Fibroblast of skin of abdomen (primary cell): Measurements from ENCODE around the gene PDGFRB.
"Not testable (repeated sequence)": the region's sequence is repeated elsewhere in the genome, so short reads cannot be mapped to it uniquely, and the experiment has no call there.

ENCODE experiments used
- DNase-seq: peaks from one replicate; pipeline ENCODE4 v3.0.0-alpha.2; 2013

PDGFRB gene

DNA sequence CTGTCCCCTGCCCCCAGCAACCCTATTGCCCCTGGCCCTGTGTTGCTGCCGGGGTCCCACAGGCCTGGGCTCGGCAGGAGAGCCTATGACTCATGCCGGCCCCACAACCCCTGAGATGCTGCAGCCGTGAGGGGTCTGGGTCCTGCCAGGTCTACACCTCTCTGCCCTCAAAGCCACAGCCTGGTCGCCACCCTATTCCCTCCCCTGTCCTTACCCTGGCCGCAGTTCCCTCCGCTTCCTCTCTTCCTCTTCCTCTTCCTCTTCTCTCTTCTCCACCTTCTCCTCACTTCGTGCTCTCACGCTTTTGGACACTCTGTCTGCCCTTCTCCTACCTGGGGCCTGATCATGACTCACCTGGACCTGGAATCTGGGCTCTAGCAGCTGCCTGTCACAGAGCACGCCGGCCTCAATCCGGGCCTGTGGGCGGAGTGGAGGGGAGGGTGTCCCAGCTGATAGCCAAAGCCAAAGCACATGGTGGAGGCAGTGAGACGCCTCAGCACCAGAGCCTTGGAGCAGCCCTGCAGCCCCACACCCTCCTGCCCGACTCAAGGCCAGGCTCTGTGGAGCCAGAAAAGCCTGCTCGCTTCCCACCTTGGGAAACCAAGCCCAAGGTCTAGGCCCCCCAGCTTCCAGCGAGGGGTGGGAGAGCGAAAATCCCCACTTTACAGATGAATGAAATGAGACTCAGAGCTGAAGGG is 42.4 kb downstream of the PDGFRB start:
- DNase-seq = peak; percentile 35

DNA sequence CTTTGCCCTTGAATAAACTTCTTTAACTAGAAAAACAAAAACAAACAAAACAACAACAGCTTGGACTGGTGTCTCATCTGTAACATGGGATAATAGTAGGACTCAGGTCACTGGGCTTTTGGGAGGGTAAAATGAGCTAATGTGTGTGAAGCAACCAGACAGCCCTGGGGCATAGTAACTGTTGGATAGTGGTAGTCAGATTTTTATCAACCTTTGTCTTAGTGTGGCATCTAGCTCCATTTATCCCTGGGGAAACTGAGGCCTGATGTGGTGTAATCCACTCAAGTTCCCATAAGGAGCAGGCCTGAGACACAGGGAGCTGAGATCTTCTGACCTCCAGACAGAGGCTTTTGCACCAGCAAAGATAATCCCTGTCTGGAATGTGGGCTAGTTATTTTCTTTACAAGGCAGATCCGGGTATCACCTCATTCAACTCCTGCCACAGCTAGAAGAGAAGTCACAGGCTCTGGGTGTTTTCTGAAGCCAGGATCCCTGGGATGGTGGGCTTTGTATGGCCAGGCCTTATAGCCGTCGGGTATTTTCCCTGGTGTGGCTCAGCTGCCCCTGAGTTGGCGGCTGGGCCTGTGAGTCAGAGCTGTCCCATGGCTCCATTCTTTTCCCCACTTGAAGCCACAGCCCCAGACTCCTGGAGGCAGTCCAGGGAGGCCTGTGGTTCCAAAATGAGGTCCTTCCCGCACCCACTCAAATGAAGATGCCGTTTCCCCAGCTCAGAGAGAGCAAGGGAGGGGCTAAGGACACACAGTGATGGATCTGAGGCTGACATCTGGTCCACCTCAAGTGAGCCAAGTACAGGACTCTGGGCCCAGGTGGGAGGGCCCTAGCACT is 43.2 kb downstream of the PDGFRB start:
- peak; percentile 89 for DNase-seq

DNA sequence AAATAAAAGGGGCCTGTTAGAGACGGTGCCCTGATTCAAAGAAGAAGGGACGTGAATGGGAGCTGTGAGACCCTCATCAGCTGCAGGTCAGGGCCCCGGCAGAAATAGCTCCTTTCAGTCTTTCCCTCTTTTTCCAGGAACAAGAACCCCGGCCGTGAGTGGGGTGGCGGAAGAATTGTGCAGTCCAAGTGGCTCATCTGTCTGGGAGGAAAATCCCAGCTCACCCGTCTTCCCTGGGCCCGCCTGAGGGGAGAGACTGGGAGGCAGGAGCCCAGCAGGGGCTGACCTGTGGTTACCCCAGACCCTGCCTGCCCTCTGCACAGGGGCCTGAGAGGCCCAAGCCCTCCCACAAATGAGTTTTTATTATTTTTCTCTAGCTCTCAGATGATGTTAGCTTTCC is 44.5 kb downstream of the PDGFRB start:
- no peak for DNase-seq

DNA sequence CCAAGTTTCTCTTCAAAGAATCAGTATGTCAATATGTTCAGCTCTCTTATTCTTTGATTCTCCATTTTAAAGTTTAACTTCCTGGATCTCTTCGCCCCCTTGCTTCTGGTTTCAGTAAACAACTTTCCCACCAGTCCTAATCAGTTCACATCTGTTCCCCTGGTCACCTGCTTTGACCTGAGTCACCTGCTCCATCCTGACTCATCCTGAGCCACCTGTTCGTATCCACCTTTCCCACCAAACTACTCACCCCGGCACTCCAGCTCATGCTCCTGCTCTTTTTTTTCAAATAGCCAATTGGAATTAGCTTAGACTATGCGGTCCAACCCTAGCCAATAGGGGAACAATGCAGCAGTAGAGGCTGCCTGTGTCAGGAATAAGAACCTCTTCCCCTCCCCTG is 45.7 kb downstream of the PDGFRB start:
- DNase-seq = no peak

DNA sequence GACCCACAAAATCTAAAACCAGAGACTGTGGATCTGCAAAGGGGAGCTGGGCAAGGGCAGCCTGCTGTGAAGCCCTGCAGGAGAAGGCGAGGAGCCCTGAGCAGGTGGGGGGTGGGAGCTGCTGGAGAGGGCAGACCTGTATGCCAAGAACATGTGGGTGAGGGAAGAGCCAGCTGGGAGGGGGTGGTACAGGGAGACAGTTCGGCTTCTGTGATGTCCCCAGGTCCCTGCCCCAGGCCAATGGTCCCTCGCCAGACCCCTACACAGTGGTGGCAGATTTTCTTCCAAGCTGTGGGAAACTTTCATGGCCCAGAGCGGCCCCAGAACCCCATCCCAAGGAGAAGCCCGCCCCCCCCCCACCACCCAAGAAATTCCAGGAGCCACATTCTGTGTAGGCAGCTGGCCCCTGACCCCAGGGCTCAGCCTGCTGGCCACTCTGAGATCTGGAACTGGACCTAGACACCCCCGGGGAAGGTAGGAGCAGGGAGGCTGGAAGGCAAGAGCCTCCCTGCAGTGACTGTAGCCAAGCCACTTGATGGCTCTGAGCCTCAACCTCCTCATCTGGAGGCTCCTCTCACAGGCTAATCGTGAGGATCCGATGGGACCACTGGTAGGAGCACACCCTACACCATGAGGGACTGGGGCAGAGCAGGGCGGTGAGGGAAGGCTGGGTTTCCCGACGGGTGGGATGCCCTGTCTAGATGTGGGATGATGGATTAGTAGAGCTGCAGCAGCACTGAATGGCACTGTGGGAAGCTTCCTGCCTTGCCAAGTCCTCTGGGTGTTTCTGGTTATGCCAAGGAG is 46.7 kb downstream of the PDGFRB start:
- no peak for DNase-seq

DNA sequence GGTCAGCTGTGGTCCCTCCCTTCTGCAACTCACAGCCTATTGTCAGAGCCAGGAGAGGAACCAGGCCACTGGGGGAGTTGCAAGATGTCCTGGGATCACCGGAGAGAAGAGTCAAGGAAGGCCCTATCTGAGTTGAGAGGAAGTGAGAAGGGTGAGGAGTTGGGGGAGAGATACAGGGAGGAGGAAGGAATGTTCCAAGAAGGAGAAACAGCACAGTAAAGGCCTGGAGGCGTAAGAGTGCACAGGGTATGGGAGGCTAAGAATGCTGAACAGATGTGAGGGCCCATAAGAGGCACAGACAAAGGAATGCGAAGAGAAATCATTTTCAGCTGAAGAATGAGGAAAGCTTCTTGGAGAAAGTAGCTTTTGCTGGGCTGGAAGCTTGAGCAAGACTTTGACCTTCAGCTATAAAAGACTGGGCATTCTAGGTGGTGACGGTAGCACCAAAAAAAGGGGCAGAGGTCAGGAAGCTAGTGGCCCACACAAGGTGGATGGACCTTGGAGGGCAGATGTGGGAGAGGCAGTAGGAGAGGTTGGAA is 47.7 kb downstream of the PDGFRB start:
- peak; percentile 75 for DNase-seq

DNA sequence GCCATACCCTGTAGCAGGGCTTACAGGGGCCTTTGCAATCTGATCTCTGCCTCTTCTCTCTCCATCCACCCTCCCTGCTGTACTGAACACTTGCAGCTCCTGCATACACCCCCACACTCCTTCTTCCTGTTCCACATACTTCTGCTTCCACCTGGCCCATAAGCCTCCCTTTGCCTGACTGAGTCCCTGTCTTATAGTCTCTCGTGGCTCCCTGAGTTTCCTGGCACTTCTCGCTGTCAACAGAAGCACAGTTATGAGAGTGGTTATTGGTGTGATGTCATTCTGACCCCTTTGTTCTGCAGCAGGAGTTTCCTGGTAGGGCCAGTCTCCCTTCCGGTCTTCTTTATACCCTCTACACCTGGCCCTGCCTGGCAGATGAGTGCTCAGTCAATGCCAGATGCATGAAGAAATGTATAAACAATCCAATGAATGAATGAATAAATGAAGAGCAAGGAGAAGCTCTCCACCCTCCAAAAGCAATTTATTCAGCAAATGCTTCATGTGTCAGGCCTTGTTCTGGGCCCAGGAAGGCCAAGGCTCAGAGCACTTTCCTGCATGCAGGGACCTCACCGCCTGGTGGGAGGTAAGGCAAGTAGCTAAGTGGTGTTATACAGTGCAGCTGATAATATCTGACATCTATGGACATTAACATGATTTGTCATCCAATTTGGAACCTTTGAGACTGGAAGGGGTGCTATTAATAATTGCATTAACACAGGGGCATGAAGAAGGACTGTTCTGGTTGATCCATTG is 48.8 kb downstream of the PDGFRB start:
- DNase-seq = no peak

DNA sequence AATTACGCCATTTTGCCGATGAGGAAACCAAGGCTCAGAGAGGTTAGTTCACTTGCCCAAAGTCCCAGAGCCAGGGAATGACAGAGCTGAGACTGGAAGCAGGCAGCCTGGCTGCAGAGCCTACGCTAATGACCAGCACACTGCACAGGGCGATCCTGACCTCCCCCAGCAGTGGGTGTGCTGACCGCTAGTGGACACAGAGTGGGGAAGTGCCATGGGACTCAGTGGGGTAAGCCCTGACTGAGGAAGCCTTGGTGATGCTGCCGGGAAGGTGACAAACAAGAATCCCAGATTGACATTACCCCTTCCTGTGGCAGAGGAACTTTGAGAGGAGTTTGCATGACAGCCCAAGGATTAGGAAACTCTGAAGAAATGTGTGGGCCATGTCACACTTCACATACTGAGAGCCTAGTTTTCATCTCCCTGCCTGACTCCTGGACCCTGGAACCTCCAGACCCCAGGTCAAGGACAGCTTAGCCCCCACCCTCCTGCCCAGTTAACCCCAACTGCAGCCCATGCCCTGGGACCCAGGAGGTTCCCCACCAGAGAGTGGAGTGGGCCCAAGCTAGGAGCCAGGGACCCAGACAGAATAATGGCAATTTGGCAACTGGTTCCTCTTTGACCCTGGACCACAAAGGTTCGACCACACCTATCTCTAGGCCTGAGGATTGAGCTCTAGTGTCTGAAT is 49.6 kb downstream of the PDGFRB start:
- no peak for DNase-seq

DNA sequence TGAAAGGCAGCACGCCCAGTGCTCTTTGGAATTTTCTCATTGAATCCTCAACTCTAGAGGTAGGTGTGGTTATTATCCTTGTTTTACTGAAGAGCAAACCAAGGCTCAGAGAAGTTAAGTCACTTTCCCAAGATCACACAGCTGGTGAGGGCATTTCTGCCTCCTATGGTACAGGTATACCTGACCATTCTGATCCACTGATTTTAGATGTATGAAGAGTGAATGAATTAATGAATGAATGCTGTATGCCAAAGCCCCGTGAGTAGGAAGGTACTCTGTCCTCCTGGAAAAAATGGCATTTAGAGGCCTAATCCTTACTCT is 51.1 kb downstream of the PDGFRB start:
- DNase-seq = no peak

DNA sequence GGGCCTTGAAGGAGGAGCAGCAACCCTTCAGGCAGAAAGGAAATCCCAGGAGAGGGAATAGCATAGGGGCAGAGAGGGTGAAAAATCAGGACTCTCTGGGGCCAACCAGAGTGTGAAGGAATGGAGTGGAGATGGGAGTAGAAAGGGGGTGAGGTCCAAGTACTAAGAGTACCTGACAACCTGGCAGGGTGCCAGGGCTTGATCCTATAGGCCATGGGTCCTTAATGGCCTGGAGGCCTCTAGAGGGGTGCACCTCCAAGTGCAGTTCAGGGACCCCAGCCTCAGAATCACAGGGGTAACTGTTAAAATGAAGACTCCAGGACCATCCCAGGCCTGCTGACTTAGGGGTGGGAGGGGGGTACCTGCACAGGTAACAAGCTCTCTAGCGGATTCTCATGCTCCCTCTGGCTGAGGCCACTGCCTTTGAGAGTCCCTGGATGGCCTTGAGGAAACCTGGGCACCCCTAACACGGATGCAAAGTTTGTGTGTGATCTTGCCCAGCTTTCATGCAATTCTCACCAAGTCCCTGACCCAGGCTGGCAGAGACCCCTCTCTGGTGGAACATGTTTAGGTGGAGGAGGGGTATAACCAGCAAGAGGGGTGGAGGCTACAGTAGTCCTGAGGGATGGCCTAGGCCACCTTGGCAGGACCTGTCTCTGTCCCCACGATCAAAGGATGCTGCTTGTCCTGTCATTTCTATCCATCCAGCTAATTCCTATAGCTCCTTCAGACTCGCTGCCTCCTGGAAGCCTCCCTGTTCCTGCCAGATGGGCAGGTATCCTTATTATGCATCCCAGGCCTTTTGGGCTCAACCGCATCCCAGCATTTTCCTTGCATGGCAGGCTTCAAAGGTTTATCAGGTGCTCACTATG is 51.7 kb downstream of the PDGFRB start:
- no peak for DNase-seq

DNA sequence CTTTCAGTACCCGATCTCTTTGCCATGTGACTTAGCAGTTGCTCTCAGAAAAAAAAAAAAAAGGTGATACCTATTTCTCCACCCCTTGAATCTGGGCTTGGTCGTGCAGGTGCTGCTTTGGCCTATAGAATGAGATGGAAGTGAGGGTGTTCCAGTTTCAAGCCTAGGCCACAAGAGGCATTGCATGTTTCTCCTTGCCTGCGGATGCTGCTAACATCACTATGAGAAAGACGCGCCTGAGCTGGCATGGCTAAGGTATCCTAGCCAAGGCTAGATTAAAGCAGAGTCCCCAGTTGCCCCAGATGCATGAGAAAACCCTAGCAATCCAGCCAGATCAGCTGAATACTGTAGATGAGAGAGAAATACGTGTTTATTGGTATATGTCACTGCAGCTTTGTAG is 54.6 kb downstream of the PDGFRB start:
- no peak for DNase-seq

DNA sequence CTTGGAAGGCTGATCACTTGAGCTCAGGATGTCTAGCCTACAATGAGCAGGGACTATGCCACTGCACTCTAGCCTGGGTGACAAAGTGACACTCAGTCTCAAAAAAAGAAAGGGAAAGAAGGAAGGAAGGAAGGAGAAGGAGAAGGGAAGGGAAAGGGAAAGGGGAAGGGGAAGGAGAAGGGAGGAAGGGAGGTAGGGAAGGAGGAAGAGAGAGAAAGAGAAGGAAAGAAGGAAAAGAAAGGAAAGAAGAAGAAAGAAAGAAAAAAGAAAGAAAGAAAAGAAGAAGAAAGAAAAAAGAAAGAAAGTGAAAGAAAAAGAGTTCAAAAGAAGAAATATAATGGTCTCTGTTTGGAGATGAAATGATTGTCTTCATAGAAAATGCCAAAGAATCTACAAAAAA is 58.5 kb downstream of the PDGFRB start:
- DNase-seq = no peak

DNA sequence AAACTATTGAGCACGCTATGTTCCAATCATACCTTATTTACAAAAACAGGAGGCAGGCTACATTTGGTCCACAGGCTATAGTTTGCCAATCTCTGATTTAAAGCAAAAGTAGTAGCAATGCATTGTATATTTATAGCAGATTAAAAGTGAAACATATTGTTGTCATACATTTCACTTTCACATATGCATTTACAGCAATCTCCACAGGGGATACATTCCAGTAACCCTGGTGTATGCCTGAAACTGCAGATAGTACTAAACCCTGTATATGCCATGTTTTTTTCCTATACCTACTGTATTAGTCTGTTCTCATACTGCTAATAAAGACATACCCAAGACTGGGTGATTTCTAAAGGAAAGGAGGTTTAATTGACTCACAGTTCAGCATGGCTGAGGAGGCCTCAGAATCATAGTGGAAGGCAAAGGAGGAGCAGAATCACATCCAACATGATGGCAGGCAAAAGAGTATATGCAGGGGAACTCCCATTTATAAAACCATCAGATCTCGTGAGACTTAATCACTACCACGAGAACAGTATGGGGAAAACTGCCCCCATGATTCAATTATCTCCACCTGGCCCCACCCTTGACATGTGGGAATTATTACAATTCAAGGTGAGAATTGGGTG is 63.4 kb downstream of the PDGFRB start:
- no peak for DNase-seq

DNA sequence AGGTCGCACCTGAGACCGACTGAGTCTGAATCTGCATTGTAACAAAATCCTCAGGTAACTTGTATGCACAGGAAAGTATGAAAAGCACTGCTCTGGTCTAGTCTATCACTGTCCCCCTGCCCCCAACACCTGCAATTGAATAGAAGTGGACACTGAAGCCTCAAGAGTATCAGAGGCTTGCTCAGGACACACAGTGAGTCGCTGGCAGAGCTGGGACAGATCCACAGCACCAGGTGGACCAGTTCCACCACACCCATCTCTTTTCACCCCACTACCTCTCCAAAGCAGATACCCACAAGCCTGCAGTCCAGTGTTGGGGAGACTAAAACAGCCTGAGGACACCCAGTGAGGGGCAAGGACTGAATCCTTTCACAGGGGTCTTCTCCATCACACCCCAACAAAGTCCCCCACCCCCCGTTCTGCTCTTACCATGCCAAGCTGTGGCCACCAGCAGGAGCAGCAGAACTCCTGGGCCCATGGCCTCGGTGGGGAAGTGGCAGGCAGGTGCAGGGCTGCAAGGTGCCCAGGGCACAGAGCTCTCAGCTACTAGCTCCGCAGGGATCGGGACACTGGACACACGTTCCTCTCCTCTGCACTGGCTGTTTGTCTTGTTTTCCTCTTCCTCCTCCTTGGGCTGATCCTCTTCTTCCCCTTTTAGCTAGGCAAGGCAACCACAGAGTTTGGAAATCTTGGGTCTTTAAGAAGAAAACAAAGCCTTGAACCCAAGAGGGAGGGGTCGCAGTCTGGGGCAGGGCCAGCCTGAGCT is 69.5 kb downstream of the PDGFRB start, which contains the start of gene CSF1R:
CSF1R (minus strand) TSS at position 605 of the 766 bp plus-strand sequence; CDS start at position 478, 127 bp downstream.
- DNase-seq = no peak

DNA sequence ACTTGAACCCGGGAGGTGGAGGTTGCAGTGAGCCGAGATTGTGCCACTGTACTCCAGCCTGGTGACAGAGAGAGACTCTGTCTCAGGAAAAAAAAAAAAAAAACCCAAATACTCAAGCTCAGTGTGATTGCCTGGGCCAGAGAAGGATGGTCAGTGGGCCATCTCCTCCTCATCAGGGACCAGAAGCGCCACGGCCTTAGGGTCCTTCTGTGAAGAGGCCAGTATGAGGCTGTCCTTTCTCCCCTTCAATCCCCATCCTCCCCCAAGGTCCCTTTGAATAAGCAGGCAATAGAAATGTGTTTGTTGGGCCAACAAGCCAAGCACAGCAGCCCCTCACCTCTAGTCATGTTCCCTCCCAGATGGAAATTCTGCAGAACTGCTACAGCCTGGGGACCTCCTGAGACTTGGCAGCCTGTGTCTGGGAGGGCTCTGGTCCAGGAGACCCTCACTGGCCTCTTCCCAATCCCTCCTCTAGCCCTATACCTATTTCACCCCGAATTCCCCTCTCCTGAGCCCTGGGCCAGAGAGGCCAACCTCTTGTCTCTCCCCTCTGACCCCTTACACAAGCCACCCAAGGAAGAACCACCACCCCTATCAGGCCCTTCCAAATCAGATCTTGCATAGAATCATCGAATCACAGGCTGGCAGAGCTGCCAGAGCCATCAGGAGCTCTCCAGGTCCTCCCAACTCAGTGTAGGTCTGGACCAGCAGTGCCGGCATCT is 70.3 kb downstream of the PDGFRB start:
- no peak for DNase-seq

DNA sequence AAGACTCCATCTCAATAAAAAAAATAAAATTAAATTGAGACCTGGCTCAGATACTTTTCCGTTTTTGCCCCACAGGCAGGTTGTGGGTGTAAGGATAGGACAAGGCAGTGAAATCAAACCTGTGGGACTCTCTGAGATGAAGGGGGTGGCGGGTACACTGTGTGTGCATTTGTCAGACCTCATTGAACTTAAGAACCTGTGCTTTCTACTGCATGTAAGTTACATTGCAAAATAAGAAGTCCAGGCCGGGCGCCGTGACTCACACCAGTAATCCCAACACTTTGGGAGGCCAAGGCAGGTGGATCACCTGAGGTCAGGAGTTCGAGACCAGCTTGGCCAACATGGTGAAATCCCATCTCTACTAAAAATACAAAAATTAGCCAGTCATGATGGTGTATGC is 70.9 kb downstream of the PDGFRB start:
- not testable (repeated sequence) for DNase-seq

DNA sequence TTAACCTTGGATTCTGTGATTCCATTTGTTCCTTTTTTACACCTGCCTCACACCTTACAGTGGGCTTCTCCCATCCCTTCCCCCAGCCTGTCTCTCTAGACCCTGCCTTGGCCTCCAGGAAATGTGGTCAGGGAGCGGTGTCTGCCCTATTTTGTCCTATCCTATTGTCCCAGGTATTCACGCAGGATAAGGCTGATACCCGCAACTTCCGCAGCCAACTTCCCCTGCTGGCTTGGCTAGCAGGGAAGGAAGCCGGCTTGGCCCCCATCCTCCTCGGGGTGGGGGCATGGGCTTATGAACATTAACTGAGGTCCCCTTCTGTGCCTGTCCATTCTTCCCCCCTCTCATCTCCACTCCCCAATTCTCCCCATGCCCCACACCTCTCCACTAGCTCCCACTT is 72.8 kb downstream of the PDGFRB start:
- no peak for DNase-seq

DNA sequence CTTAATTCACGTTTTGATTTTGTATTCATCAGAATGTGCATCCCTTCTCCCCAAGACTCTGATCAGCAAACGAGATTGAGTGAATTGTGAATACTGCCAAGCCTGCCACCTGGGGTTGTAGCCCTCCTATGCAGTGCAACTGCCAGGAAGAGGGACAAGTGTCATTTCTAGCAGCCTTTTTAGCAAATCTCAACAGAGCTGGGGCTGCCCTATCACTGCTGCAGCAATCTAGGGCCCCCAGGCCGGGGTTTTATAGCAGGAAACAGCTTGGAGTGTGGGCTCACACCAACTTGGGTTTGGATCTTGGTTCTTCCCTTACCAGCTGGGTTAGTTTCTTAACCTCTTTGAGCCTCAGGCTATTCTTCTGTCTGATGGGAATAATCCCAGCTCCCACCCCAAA is 73.3 kb downstream of the PDGFRB start:
- no peak for DNase-seq
